GM23338 (cell line): Measurements from ENCODE around the gene MYRFL. TPM values are rescaled to one million over a fixed set of nuclear protein-coding genes. Genes with fewer than 3 reads are reported as not detected.

Experiments
- ATAC-seq: fragments of 200-7000 bp; cut with Tn5 transposase; 3 replicates; pipeline ENCODE4 v1.9.1; 2020
- DNase-seq: peaks from one replicate; pipeline ENCODE4 v3.0.0-alpha.2; 2015; ENCODE audit warnings: low spot score
- H2AFZ ChIP-seq: fragments of 200-600 bp; sonication (generic); 2 replicates; pipeline ENCODE4 v1.8.0; 2016; ENCODE audit warnings: antibody characterized with exemption, mild to moderate bottlenecking, moderate library complexity
- H3F3A ChIP-seq: fragments of 200-600 bp; sonication (generic); replicated peaks from 2 replicates; pipeline ENCODE4 v1.8.0; 2017; ENCODE audit warnings: antibody characterized with exemption, mixed run types, low read depth
- H3K27ac ChIP-seq: fragments of 200-600 bp; sonication (generic); 2 replicates; pipeline ENCODE4 v1.6.1; 2016; ENCODE audit warnings: low read depth
- H3K27me3 ChIP-seq: fragments of 200-600 bp; sonication (generic); 2 replicates; pipeline ENCODE4 v1.8.0; 2016; ENCODE audit warnings: mild to moderate bottlenecking, mixed run types, moderate library complexity; ENCODE audit not compliant: insufficient read depth
- H3K36me3 ChIP-seq: fragments of 200-600 bp; sonication (generic); 2 replicates; pipeline ENCODE4 v1.8.0; 2016; ENCODE audit warnings: mild to moderate bottlenecking; ENCODE audit not compliant: insufficient read depth
- H3K4me1 ChIP-seq: fragments of 200-600 bp; sonication (generic); 2 replicates; pipeline ENCODE4 v1.8.0; 2016; ENCODE audit warnings: mild to moderate bottlenecking, moderate library complexity; ENCODE audit not compliant: insufficient read depth
- H3K4me2 ChIP-seq: fragments of 200-600 bp; sonication (generic); 2 replicates; pipeline ENCODE4 v1.7.1; 2017; ENCODE audit warnings: mixed run types
- H3K4me3 ChIP-seq: fragments of 200-600 bp; sonication (generic); 2 replicates; pipeline ENCODE4 v1.6.1; 2016; ENCODE audit warnings: mixed run types
- H3K79me2 ChIP-seq: fragments of 200-600 bp; sonication (generic); replicated peaks from 2 replicates; pipeline ENCODE4 v1.8.0; 2017; ENCODE audit warnings: mild to moderate bottlenecking; ENCODE audit not compliant: insufficient read depth
- H3K9me2 ChIP-seq: fragments of 200-600 bp; sonication (generic); 2 replicates; pipeline ENCODE4 v1.8.0; 2017; ENCODE audit not compliant: insufficient read depth
- H4K20me1 ChIP-seq: fragments of 200-600 bp; sonication (generic); replicated peaks from 2 replicates; pipeline ENCODE4 v1.8.0; 2017; ENCODE audit warnings: mild to moderate bottlenecking; ENCODE audit not compliant: insufficient read depth
- H3K27ac Mint-ChIP-seq: 2 replicates; pipeline ENCODE4 v1.8.0; 2020; ENCODE audit warnings: inconsistent platforms, mild to moderate bottlenecking, moderate library complexity, mixed read lengths
- H3K27me3 Mint-ChIP-seq: 3 replicates; pipeline ENCODE4 v1.8.0; 2022; ENCODE audit warnings: low read depth, mild to moderate bottlenecking, moderate library complexity, mixed read lengths, inconsistent platforms; ENCODE audit not compliant: insufficient read depth, poor library complexity
- H3K36me3 Mint-ChIP-seq: 3 replicates; pipeline ENCODE4 v1.8.0; 2021; ENCODE audit warnings: low read depth, mild to moderate bottlenecking, inconsistent platforms, moderate library complexity, mixed read lengths
- H3K4me1 Mint-ChIP-seq: 3 replicates; pipeline ENCODE4 v1.8.0; 2020; ENCODE audit warnings: mild to moderate bottlenecking, inconsistent platforms, mixed read lengths
- H3K4me3 Mint-ChIP-seq: 3 replicates; pipeline ENCODE4 v1.8.0; 2021; ENCODE audit warnings: moderate library complexity, mild to moderate bottlenecking, inconsistent platforms, mixed read lengths
- H3K9me3 Mint-ChIP-seq: 3 replicates; pipeline ENCODE4 v1.8.0; 2020; ENCODE audit warnings: moderate library complexity, mild to moderate bottlenecking, inconsistent platforms, mixed read lengths
- CREB1 ChIP-seq: fragments of 250-450 bp; sonication (Bioruptor Pico); IDR thresholded peaks from 2 replicates; pipeline ENCODE4 v1.5.0; 2020; ENCODE audit warnings: low read depth, mild to moderate bottlenecking, moderate library complexity
- CTCF ChIP-seq, 2 experiments: fragments of 200-600 bp in 1 of 2; sonication (generic) in 1 of 2; conservative IDR thresholded peaks; 2 replicates each; pipeline versions ENCODE4 v1.5.1 to v1.6.1; 2016 to 2017; ENCODE audit warnings: antibody characterized with exemption in 2 of 2, low read depth in 2 of 2, mild to moderate bottlenecking in 2 of 2, moderate library complexity in 1 of 2
- ETS1 ChIP-seq: IDR thresholded peaks from 2 replicates; pipeline ENCODE4 v1.6.1; 2016; ENCODE audit warnings: antibody characterized with exemption
- EZH2 ChIP-seq: fragments of 200-600 bp; sonication (generic); IDR thresholded peaks from one replicate; pipeline ENCODE4 v1.8.0; 2017; ENCODE audit warnings: antibody characterized with exemption, mild to moderate bottlenecking, low read depth; ENCODE audit not compliant: unreplicated experiment
- EZH2phosphoT487 ChIP-seq: fragments of 200-600 bp; sonication (generic); IDR thresholded peaks from one replicate; pipeline ENCODE4 v1.8.1; 2018; ENCODE audit warnings: antibody characterized with exemption; ENCODE audit not compliant: unreplicated experiment
- JUNB ChIP-seq: IDR thresholded peaks from one replicate; pipeline ENCODE4 v1.6.1; 2016; ENCODE audit warnings: antibody characterized with exemption; ENCODE audit not compliant: unreplicated experiment
- NANOG ChIP-seq: IDR thresholded peaks from 2 replicates; pipeline ENCODE4 v1.6.1; 2016; ENCODE audit warnings: antibody characterized with exemption, borderline replicate concordance
- POLR2AphosphoS5 ChIP-seq: IDR thresholded peaks from 2 replicates; pipeline ENCODE4 v1.6.1; 2016; ENCODE audit warnings: antibody characterized with exemption, low read depth
- REST ChIP-seq: IDR thresholded peaks from one replicate; pipeline ENCODE4 v1.6.1; 2018; ENCODE audit warnings: antibody characterized with exemption; ENCODE audit not compliant: unreplicated experiment
- STAT1 ChIP-seq: IDR thresholded peaks from one replicate; pipeline ENCODE4 v1.6.1; 2016; ENCODE audit warnings: antibody characterized with exemption; ENCODE audit not compliant: unreplicated experiment
- ZNF114 ChIP-seq: fragments of 250-450 bp; sonication (Bioruptor Pico); IDR thresholded peaks from 2 replicates; pipeline ENCODE4 v1.5.0; 2020; ENCODE audit warnings: mild to moderate bottlenecking, moderate library complexity
- ZNF331 ChIP-seq: fragments of 250-450 bp; sonication (Bioruptor Pico); IDR thresholded peaks from 2 replicates; pipeline ENCODE4 v1.5.0; 2020; ENCODE audit warnings: low read depth, mild to moderate bottlenecking, moderate library complexity
- ZNF462 ChIP-seq: fragments of 250-450 bp; sonication (Bioruptor Pico); IDR thresholded peaks from 2 replicates; pipeline ENCODE4 v1.5.0; 2020; ENCODE audit warnings: mild to moderate bottlenecking, moderate library complexity
- polyA plus RNA-seq: library from polyadenylated mRNA; unstranded; fragments of >200 nt; fragmentation: Nextera tagmentation; extraction: Ambion mirVana; gene quantifications from 2 replicates; pipeline ENCODE4 v1.2.1, GENCODE V29; 2016
- total RNA-seq: library from RNA; depleted of rRNA; stranded (reverse); fragments of >200 nt; shearing (Covaris generic); gene quantifications from 2 replicates; pipeline ENCODE4 v1.2.3, GENCODE V29; 2014

The MYRFL gene
- total and polyA plus RNA-seq, 2 experiments from 2014 or later = 2.3 to 2.8 TPM

- no peaks in the 10 kb centered on the region for H3K27me3 ChIP-seq
- Mint-ChIP-seq H3K27ac (no peak overlapping the region), H3K4me3 (no peak overlapping the region), H3K9me3 (peaks cover 3% of the 10 kb centered on the region; the same call in 2 of the 3 replicates), H3K27me3 (peaks cover 2% of the 10 kb centered on the region), H3K36me3 (peaks cover 8% of the 10 kb centered on the region; the same call in 2 of the 3 replicates), H3K4me1 (peaks cover 59% of the 10 kb centered on the region)
- H3K36me3 ChIP-seq = no peaks in the 10 kb centered on the region
- no peak overlapping the region for H2AFZ ChIP-seq
- TF ChIP-seq JUNB = no peak
- TF ChIP-seq ZNF114 (CRISPR knock-in tag) = no peak
- no peak for TF ChIP-seq REST
- no peak for TF ChIP-seq EZH2
- TF ChIP-seq NANOG = no peak
- TF ChIP-seq ZNF462 (CRISPR knock-in tag) = no peak
- TF ChIP-seq EZH2phosphoT487 = no peak
- TF ChIP-seq ETS1 = no peak
- no peak for TF ChIP-seq CTCF (conservative IDR thresholded peaks at IDR 0.05; ENCODE audit: low read depth in 2 of 2)
- no peak for TF ChIP-seq POLR2AphosphoS5
- no peak for TF ChIP-seq ZNF331 (CRISPR knock-in tag)
- TF ChIP-seq CREB1 = no peak
- no peak for TF ChIP-seq STAT1
- H3F3A ChIP-seq = no peaks in the 10 kb centered on the region
- H3K4me1 ChIP-seq = peaks cover 48% of the 10 kb centered on the region
- H3K9me2 ChIP-seq = 0 out of 2 replicates have a peak, but pooled peaks cover 8% of the 10 kb centered on the region
- H3K4me3 ChIP-seq = no peak overlapping the region
- H3K4me2 ChIP-seq = no peak overlapping the region
- ATAC-seq (no peak), DNase-seq (no peak)
- H3K79me2 ChIP-seq = no peaks in the 10 kb centered on the region
- H4K20me1 ChIP-seq = no peaks in the 10 kb centered on the region
- H3K27ac ChIP-seq = no peak overlapping the region
Measured at GRCh38 chr12:69951108-69951507, 126.1 kb downstream of the MYRFL start.
